A673 (cell line): ENCODE measurements around the gene DUS1L.

Experiments used
- EZH2 ChIP-seq: fragments of 200-600 bp; sonication (generic); IDR thresholded peaks from 2 replicates; pipeline ENCODE4 v1.6.1; 2017; ENCODE audit warnings: borderline replicate concordance, low read depth, mild to moderate bottlenecking, mixed read lengths, antibody characterized with exemption, low read length; ENCODE audit not compliant: poor library complexity, severe bottlenecking
- TF ChIP-seq, protein P1 (sequence below): fragments of 300-800, 200-600 bp; sonication (generic); conservative IDR thresholded peaks from 2 replicates; pipeline ENCODE4 v1.5.1; 2017; ENCODE audit warnings: low read depth, mild to moderate bottlenecking, antibody characterized with exemption, low read length, moderate library complexity, mixed read lengths

DNA sequence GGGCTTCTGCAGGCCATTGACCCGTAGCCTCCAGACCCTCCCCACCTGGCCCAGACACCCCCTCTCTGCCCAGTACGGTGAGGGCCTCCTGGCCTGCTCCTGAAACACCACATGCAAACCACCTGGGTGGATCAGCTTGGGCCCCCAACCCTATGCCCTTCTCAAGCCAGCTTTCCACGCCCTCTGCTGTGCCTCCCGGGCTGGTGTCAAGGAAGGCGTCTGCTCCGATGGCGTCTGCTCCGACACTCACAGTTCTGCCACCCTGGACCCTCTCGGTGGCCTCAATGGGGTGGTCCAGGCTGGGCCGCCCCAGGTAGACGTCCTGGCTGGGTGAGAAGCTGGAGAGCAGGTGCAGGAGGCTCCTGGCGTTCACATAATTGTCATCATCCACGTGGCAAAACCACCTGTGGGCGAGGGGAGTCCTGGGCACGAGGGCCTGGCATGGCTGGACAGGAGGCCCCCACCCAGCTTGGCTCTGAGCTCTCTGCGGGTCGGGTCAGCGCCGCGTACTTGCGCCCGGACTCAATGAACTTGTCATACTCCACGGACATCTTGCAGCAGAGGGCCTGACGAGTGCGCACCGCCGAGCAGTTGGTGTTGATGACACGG is 15.3 kb downstream of the DUS1L start:
- TF ChIP-seq EZH2 = no peak
- TF ChIP-seq, protein P1, sequence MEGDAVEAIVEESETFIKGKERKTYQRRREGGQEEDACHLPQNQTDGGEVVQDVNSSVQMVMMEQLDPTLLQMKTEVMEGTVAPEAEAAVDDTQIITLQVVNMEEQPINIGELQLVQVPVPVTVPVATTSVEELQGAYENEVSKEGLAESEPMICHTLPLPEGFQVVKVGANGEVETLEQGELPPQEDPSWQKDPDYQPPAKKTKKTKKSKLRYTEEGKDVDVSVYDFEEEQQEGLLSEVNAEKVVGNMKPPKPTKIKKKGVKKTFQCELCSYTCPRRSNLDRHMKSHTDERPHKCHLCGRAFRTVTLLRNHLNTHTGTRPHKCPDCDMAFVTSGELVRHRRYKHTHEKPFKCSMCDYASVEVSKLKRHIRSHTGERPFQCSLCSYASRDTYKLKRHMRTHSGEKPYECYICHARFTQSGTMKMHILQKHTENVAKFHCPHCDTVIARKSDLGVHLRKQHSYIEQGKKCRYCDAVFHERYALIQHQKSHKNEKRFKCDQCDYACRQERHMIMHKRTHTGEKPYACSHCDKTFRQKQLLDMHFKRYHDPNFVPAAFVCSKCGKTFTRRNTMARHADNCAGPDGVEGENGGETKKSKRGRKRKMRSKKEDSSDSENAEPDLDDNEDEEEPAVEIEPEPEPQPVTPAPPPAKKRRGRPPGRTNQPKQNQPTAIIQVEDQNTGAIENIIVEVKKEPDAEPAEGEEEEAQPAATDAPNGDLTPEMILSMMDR = no peak
